Stimulated activated CD8-positive, alpha-beta memory T cell treated with anti-CD3 and anti-CD28 coated beads, Interleukin-4, amount 100 ng/mL, for 4 hours (primary cell): ENCODE results near the gene HAND2.

Experiments used
- DNase-seq, 2 donors: peaks; one replicate each; pipeline ENCODE4 v3.0.0-alpha.2; 2020; ENCODE audit warnings: low read depth in 2 of 2, low spot score in 1 of 2

Gene HAND2

GRCh38 chr4:173503330-173504180 is 26.5 kb downstream of the HAND2 start:
- DNase-seq, result no peak

GRCh38 chr4:173502282-173502681 is 27.7 kb downstream of the HAND2 start:
- no peak for DNase-seq

GRCh38 chr4:173501592-173502150 is 28.4 kb downstream of the HAND2 start:
- DNase-seq, result no peak

- DNase-seq, result no peak
These were observed 29.0 kb downstream of the HAND2 start for GRCh38 chr4:173500841-173501591.

- DNase-seq, result no peak
These were observed 30.1 kb downstream of the HAND2 start for GRCh38 chr4:173499658-173500535.

- DNase-seq, result no peak
These were observed 31.3 kb downstream of the HAND2 start for GRCh38 chr4:173498771-173499170.

GRCh38 chr4:173498023-173498422 is 32.0 kb downstream of the HAND2 start:
- DNase-seq, result no peak

- DNase-seq, result no peak
These were observed 35.7 kb downstream of the HAND2 start for GRCh38 chr4:173494013-173494970.

GRCh38 chr4:173493041-173493440 is 37.0 kb downstream of the HAND2 start:
- no peak for DNase-seq

GRCh38 chr4:173492315-173492714 is 37.7 kb downstream of the HAND2 start:
- no peak for DNase-seq

- DNase-seq, result no peak
These were observed 39.1 kb downstream of the HAND2 start for GRCh38 chr4:173490817-173491528.

- no peak for DNase-seq
These were observed 39.8 kb downstream of the HAND2 start for GRCh38 chr4:173490256-173490655.

GRCh38 chr4:173489514-173489913 is 40.5 kb downstream of the HAND2 start:
- DNase-seq, result no peak

GRCh38 chr4:173488656-173489055 is 41.4 kb downstream of the HAND2 start:
- DNase-seq, result no peak

GRCh38 chr4:173488074-173488473 is 42.0 kb downstream of the HAND2 start:
- DNase-seq, result no peak

- DNase-seq, result no peak
These were observed 43.2 kb downstream of the HAND2 start for GRCh38 chr4:173486714-173487392.

GRCh38 chr4:173485164-173485563 is 44.9 kb downstream of the HAND2 start:
- no peak for DNase-seq

GRCh38 chr4:173482330-173482931 is 47.6 kb downstream of the HAND2 start:
- DNase-seq, result no peak
